Left lung (tissue), 10 donors: ENCODE data around the gene ASCC1. TPM values are rescaled to one million over a fixed set of nuclear protein-coding genes. Genes with fewer than 3 reads are reported as not detected.

Source experiments
- ATAC-seq: fragments of 200-7000 bp; cut with Tn5 transposase; one replicate; pipeline ENCODE4 v1.9.1; 2020; ENCODE audit warnings: moderate library complexity
- DNase-seq, 4 donors: peaks; one replicate each; pipeline ENCODE4 v3.0.0-alpha.2; 2013 to 2020
- H3K27ac ChIP-seq, 2 donors: fragments of 200-600 bp; sonication (generic) in 1 of 2; one replicate each; pipeline versions ENCODE4 v1.5.0 to v1.8.0; 2020 to 2021
- H3K27me3 ChIP-seq, 2 donors: fragments of 200-600 bp; sonication (generic) in 1 of 2; one replicate each; pipeline versions ENCODE4 v1.5.0 to v1.8.0; 2020 to 2021
- H3K36me3 ChIP-seq, 2 donors: fragments of 200-600 bp; sonication (generic) in 1 of 2; one replicate each; pipeline versions ENCODE4 v1.5.0 to v1.8.0; 2020 to 2021
- H3K4me1 ChIP-seq, 2 donors: fragments of 200-600 bp; one replicate each; pipeline ENCODE4 v1.8.0; 2021
- H3K4me3 ChIP-seq, 2 donors: fragments of 200-600 bp; sonication (generic) in 1 of 2; one replicate each; pipeline versions ENCODE4 v1.5.0 to v1.8.0; 2020 to 2021; ENCODE audit warnings: mild to moderate bottlenecking in 1 of 2
- H3K9me3 ChIP-seq, 2 donors: fragments of 200-600 bp; sonication (generic) in 1 of 2; one replicate each; pipeline versions ENCODE4 v1.5.0 to v1.8.0; 2020 to 2021
- intact Hi-C, 2 donors: fragments of 100-400 bp; cut with DNase I; formaldehyde crosslinking; loops; one replicate each; pipeline versions ENCODE4 v1.11.2 to v1.14.2; 2022
- polyA plus RNA-seq, 6 donors: library from polyadenylated mRNA; unstranded; fragments of 120-200 nt; gene quantifications; one replicate each; pipeline ENCODE4 v1.2.1, GENCODE V29; 2013; ENCODE audit not compliant: insufficient read length in 6 of 6
- total RNA-seq, 2 donors: library from RNA; stranded (reverse); fragmentation: NEBNext Ultra II Directional; extraction: Animal tissue kit (Norgen Biotek cat#: 25700); gene quantifications; one replicate each; pipeline ENCODE4 v1.2.1, GENCODE V29; 2021
- TF ChIP-seq, protein P1 (sequence below), 2 donors: fragments of 200-600 bp; sonication (generic) in 1 of 2; IDR thresholded peaks; one replicate each; pipeline versions ENCODE4 v1.5.0 to v1.8.0; 2021; ENCODE audit warnings: antibody characterized with exemption in 2 of 2
- donor health status: DM: no; HTN: yes; CAD: no.
- donor health status: DM: no; HTN: no; CAD: no.

The ASCC1 gene
- total and polyA plus RNA-seq, 8 donors = 27.0 to 48.2 (median 37.4) TPM

DNA sequence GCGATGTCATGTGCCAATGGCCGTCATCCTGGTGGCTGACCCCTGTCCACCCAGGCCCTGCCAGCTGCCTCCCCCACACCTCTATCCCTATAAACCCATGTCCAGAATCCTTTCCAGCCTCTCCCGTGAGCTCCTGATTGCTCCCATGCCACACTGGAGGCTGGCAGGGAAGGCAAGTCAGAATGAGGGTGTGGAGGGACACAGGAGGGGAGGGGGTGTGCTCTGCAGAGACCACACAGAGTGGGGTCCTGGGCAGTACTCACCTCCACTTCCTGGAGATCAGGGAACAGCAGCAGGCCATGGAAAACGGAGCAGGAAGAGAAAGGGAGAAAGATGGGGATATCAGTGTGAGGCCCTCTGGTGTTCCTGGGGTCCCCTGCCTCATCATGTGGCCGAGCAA is 143.4 kb downstream of the ASCC1 start:
- TF ChIP-seq, protein P1, sequence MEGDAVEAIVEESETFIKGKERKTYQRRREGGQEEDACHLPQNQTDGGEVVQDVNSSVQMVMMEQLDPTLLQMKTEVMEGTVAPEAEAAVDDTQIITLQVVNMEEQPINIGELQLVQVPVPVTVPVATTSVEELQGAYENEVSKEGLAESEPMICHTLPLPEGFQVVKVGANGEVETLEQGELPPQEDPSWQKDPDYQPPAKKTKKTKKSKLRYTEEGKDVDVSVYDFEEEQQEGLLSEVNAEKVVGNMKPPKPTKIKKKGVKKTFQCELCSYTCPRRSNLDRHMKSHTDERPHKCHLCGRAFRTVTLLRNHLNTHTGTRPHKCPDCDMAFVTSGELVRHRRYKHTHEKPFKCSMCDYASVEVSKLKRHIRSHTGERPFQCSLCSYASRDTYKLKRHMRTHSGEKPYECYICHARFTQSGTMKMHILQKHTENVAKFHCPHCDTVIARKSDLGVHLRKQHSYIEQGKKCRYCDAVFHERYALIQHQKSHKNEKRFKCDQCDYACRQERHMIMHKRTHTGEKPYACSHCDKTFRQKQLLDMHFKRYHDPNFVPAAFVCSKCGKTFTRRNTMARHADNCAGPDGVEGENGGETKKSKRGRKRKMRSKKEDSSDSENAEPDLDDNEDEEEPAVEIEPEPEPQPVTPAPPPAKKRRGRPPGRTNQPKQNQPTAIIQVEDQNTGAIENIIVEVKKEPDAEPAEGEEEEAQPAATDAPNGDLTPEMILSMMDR (IDR thresholded peaks at IDR 0.05) = no peak
- ATAC-seq (no peak), DNase-seq (no peak)
- no peaks in the 10 kb centered on the region for H3K9me3 ChIP-seq
- H3K36me3 ChIP-seq = peaks cover 0 to 3% of the 10 kb centered on the region in 2 donors
- no peaks in the 10 kb centered on the region for H3K27me3 ChIP-seq
- H3K4me3 ChIP-seq = no peak overlapping the region
- H3K4me1 ChIP-seq = no peaks in the 10 kb centered on the region
- intact Hi-C loops = no loop called here
- no peak overlapping the region for H3K27ac ChIP-seq

DNA sequence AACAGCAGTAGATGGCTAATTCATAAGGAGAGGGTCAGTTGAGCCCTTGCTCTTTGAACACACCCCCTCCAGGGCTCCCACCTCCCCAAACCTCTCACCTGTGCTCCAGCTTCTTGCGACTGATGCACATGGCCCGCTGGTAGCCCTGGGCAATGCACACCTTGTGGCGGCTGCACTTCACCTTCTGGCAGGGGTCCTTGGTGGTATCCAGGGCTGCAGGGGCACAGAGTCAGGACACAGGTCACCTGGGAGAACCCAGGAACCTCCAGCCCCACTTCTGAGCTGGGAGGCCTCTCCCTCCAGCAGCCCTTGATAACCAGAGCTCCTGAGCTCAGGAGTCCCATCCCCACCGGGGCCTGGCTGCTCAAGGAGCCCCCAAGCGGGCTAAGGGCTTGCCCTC is 144.0 kb downstream of the ASCC1 start:
- TF ChIP-seq, protein P1 (IDR thresholded peaks at IDR 0.05) = no peak
- ATAC-seq (no peak), DNase-seq (no peak)
- peaks cover 0 to 3% of the 10 kb centered on the region in 2 donors for H3K36me3 ChIP-seq
- H3K4me1 ChIP-seq = no peaks in the 10 kb centered on the region
- intact Hi-C loops = no loop called here
- H3K4me3 ChIP-seq = no peak overlapping the region
- H3K9me3 ChIP-seq = no peaks in the 10 kb centered on the region
- no peaks in the 10 kb centered on the region for H3K27me3 ChIP-seq
- no peak overlapping the region for H3K27ac ChIP-seq

DNA sequence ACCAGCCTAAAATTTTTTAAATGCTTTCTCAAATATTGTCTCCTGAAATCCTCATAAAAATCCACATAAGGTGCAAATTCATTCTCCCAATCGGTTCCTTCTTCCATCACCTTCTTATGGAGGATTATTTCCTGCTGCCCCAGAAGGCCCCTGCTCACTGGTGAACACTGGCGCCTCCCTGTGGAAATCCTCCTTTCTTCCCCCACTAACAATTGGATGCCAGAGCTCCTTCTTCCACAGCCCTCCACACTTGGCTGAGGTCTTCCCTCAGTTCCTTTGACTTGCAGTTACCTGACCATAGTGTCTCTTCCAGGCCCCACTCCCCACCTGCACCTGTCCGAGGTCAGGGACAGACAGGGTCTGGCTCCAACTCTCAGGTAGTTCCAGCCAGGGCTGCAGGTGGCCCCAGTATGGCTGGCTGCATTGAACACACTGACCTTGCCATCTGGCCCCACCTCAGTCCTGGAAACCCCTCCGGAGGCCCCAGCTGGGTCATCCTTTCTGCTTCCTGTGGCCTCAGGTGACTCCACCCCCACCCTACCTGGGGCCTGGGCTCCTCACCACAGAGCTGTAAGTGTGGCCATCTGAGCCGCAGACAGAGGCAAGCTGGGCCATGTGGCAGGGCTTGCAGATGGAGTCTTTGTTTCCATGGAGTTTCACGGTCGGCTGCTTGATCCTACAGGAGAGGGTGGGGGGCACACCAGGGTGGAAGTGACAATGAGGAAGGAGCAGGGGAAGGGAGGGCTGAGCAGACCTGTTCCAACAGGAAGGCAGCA is 146.1 kb downstream of the ASCC1 start:
- intact Hi-C loops = no loop called here
- Histone ChIP-seq H3K36me3 (peaks cover 0 to 3% of the 10 kb centered on the region in 2 donors), H3K27me3 (no peaks in the 10 kb centered on the region), H3K27ac (no peak overlapping the region), H3K9me3 (no peaks in the 10 kb centered on the region), H3K4me3 (no peak overlapping the region), H3K4me1 (no peaks in the 10 kb centered on the region)
- TF ChIP-seq, protein P1 (IDR thresholded peaks at IDR 0.05) = no peak
- ATAC-seq (no peak), DNase-seq (peak in 1 of 4 donors; percentile 51)

GRCh38 chr10:72068901-72069446 is 147.1 kb downstream of the ASCC1 start:
- TF ChIP-seq, protein P1 (IDR thresholded peaks at IDR 0.05) = no peak

DNA sequence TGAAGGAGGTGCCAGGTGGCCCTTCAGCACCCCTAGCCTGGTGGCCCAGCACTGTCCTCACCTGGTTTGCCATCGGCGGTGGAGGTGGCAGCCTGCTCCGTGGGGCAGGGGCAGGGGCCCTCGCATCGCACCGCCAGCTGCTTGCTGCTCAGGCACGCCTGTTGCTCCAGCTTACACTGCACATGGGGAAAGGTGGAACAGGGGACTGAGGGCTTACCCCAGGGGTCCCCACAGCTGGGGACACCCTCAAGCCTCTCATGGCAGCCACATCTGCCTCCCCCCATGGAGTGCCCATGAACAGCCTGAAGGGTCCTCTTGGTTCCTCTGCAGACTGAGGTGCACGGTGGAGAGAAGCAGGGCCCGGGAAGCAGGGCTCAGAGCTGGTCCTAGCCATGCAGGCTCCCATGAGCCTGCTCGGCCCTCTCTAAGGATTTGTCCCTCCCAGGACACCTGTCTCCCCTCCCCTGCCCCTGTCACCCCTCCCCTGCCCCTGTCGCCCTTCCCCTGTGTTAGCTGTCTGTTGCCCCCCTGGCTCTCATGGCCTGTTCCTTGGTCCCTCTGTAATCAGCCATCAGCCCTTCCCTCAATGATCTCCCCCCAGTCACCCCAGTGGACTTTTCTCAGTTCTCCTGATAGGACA is 147.8 kb downstream of the ASCC1 start:
- DNase-seq = no peak
- no peaks in the 10 kb centered on the region for H3K27me3 ChIP-seq
- intact Hi-C loops = no loop called here

More at GRCh38 chr10:72068901-72069446, 147.1 kb downstream of the ASCC1 start:
- intact Hi-C loops = no loop called here
- Histone ChIP-seq H3K27me3 (no peaks in the 10 kb centered on the region), H3K27ac (no peak overlapping the region), H3K9me3 (no peaks in the 10 kb centered on the region), H3K36me3 (peaks cover 0 to 3% of the 10 kb centered on the region in 2 donors), H3K4me1 (no peaks in the 10 kb centered on the region), H3K4me3 (no peak overlapping the region)
- ATAC-seq = no peak
- DNase-seq = no peak

More for the DNA sequence above, 147.8 kb downstream of the ASCC1 start:
- TF ChIP-seq, protein P1 (IDR thresholded peaks at IDR 0.05) = no peak
- Histone ChIP-seq H3K9me3 (no peaks in the 10 kb centered on the region), H3K4me3 (no peak overlapping the region), H3K27ac (no peak overlapping the region), H3K36me3 (peaks cover 0 to 3% of the 10 kb centered on the region in 2 donors), H3K4me1 (no peaks in the 10 kb centered on the region)
- no peak for ATAC-seq
